ENCODE results near the gene MRPS18B. TPM values are rescaled to one million over a fixed set of nuclear protein-coding genes. Genes with fewer than 3 reads are reported as not detected.
"Not testable (repeated sequence)": the region's sequence is repeated elsewhere in the genome, so short reads cannot be mapped to it uniquely, and the experiment has no call there.

MRPS18B gene
- total RNA-seq, 1 donor from 2014 or later, result 33.9 TPM

DNA sequence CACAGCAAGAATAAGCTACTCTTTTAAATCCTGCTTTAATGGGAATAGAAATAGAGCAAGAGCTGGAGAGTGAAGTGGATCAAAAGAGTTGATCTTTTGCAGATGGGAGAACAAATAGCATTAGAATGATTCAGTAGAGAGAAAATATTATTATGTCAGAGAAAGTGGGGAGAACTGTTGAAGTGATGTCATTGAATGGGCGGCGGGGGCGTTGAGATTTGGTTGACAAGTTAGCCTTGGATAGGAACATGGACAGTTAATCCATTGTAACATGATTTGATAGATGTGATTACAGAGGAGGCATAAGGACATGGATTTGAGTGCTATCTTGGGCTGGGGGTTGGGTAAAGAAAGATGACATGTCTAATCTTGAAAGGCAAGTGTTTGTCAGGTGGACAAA, 18.2 kb downstream of the MRPS18B start:
- DNase-seq (ENCODE audit: extremely low read depth, low read depth, low spot score), result no peak

DNA sequence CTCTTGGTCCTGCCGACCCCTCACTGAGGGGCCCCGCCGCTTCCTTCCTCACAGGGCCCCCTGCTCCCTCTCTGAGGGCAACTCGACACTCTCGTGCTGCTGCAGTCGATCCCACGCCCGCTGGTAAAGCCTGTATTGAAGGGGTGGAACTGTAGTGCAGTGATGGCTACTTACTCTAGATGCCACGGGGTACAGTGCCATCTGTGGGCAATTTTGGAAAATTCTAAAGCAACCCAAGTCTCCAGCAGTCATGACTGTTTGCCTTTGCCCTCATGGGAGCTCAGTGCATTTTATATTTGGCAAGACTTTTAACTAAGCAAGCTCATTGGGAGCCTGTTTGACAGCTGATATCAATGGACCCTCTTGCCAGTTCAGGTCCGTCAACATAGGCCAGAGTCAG, 22.8 kb downstream of the MRPS18B start:
- DNase-seq (ENCODE audit: extremely low read depth, low read depth, low spot score), result no peak

DNA sequence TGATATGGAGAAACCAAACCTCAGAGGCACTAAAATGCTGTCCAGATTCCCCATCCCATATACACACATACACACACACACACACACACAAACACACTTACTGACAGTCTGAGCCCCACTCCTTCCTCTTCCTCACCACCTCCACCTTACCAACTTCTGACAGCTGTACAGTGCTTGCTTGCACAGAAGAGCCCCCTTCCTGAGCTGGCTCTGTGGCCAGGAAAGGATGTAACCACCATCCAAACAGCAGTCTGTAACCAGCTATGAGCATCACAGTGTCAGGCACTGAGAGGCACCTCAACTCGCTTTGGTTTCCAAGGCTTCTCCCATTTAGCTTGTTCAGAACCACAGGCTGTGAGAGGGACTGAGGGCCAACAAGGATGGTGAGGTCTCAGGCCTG, 23.4 kb downstream of the MRPS18B start:
- DNase-seq (ENCODE audit: extremely low read depth, low read depth, low spot score), result no peak

DNA sequence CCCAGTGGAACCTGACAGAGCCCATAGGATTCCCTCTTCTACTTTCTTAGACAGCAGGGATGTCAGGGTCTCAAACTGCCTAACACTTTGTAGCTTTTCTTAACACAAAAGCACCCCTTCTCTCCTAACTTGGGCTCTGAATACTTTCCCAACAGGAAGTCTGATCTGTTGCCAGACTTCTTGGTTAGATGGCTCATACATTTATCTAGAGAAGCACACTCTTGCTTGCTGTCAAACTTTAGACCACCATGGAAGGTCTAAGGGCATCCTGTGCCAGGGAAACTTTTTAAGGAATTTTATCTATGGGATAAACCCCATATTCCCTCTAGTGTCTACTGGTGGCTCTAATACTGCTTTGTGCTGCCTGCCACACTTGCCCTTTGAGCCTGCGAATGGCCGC, 26.0 kb downstream of the MRPS18B start:
- DNase-seq (ENCODE audit: extremely low read depth, low read depth, low spot score), result no peak

DNA sequence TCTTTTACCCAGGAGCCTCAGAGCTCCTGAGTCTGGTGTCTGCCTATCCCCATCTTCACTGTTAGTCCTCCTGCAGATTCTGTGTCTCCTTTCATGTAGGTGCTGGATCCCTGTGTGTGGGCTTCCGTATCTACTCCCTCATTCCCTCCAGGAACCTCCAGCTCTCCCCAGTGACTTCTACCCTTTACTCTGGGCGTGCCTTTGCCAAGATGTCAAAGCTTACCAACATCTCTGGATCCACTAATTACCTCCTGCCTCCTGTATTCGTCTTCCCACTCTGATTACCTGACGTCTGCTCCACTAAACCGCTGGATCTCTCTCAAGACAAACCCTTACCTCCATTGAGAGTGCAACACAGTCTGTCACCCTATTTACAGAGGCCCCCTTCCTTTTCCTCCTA, 27.1 kb downstream of the MRPS18B start:
- DNase-seq (ENCODE audit: extremely low read depth, low read depth, low spot score), result no peak

DNA sequence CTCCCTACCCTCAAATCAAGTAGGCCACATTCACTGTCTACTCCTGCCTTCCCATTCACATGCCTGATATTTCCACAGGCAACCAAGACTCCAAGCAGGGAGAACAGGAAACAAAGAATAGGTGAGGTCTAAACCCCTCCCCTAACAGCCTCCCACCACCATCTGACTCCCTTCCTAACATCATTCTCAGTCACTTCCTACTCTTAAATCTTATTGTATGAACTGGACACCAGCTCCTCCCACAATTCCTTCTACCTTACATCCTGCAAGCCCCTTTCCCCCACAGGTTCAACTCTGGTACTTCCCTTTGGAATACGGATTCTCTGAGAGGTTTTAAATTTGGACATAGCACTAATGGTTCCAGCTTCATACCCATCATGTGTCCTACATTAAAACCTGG, 28.3 kb downstream of the MRPS18B start:
- no peak for DNase-seq (ENCODE audit: extremely low read depth, low read depth, low spot score)

DNA sequence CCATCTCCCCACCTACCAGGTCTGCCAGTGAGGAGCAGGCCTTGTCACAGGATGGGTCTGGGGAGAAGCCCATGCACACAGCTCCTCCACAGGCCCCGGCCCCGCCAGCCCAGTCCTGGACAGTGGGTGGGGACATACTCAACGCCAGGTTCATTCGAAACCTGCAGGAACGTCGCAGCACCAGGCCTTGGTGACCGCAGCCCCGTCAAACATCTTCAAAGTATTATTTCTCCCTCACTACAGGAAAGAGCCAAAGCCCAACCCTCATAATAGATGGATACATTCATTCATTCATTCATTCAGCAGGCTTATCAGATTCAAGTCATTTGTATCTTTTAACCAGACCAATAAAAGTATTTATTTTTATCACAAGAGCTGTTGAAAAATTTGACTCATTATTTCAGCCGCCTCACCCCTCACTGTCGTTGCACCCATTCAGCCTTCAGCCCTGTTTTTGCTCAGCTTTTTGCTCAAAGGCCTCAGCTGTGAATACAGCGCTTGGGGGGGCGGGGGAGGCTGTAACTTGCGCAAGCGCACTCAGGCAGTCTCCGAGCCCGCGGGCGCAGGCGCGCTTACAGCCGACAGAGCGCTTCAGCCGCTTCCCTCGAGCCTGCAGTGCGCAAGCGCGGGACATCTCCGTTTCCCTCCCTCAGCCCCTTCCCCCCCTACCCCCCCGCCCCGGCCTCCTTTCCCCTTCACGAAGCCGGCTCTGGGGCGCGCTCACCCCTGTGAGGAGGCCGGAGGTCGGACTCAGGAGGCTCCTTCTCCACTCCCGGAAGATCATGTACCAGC, 29.0 kb downstream of the MRPS18B start, which contains the start of gene C6orf136:
C6orf136 (plus strand) TSS at position 684 of the 792 bp plus-strand sequence; CDS start at position 783, 99 bp downstream.
- peak; percentile 52 for DNase-seq (ENCODE audit: extremely low read depth, low read depth, low spot score)

DNA sequence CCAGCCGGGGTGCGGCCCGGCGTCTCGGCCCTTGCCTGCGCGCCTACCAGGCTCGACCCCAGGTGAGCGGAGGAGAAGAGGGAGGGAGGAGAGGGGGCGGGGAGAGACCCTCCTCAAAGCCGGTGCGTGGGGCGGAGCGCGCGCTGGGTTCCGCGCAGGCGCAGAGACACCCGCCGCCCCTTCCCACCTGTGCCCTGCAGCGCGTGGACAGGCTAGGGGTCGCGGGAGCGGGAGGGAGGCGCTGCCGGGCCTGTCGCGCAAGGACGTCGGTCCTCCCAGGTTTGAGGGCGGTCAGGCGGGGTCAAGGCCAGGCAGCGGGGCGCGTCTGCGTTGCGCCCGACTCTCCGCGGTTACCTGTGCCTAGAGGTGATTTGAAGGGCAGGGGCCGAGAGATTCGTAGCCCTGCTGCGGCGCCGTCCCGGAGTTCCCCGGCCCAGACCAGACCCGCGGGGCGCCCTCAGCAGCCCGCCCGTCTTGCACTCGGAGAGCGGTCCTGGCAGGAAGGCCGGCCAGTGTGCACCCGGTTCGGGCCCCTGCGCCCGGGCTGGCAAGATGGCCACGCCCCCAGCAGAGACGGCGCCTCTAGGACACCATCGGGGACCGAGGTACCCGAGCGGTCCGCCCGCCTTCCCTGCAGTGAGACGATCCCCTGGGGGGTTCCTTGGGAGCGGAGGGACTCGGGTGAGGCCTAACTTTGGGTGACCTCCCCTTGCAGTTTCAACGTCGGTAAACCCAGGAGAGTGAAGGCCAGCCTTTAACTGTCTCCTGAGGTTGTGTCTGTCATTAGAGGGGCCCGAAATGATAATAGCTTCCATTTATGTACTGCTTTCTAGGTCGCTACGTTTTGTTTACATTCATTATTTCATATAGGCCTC, 29.8 kb downstream of the MRPS18B start:
- DNase-seq (ENCODE audit: extremely low read depth, low read depth, low spot score), result no peak

DNA sequence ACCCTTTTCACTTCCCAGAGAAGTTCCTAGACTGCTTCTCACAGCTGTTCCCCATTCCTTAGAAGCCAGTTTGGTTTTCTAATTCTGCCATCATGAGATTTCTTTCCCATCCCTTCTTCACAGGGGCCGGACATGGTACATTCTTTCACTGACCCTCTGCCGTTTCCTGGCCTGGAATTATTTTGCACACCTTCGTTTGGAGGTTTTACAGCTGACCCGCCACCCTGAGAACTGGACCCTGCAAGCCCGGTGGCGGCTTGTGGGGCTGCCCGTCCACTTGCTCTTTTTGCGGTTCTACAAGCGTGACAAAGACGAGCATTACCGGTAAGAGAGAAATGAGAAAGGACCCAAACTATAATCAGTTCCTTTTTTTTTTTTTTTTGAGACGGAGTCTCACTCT, 33.5 kb downstream of the MRPS18B start:
- DNase-seq (ENCODE audit: extremely low read depth, low read depth, low spot score), result no peak

DNA sequence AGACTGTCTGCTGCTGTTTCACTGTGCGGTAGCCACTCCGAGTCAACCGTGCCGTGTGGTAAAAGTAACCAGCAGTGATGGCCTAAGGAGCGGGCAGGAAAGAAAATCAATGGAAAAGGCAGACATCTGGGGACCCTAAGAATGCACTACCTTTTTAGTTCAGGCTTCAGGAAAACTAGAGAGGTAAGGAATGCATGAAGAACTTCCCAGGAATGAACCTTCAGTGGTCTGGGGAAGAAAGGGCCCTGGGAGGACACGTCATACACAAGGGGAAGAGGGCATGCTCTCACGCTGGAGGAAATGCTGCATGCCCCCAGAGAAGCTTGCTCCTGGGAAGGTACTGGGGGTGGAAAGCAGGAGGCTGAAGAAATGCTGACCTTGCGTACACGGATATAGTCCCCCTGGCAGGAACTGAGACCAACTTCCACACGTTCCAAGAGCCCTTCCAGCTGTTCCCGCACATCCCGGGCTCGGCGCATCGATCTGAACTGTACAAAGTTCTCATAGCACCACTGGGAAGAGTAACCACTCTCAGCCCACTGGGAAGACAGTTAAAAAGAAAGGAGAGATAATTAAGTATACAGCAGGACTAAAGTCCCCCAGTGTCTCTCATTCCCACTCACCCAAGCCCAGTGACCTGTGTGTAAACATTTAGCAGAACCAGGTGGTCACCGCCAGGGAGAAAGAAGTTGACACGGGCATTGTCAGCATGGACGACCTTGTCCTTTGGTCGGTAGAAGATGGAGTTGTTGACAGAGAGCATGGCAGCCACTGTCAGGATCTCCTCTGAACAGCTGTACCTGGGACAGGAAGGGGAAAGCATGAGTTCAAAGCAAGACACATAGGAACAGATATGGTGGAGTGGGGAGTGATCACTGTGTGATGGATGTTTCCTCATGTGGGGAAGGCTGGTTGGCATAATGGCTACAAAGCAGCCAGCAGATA, 37.4 kb downstream of the MRPS18B start:
- no peak for DNase-seq (ENCODE audit: extremely low read depth, low read depth, low spot score)

DNA sequence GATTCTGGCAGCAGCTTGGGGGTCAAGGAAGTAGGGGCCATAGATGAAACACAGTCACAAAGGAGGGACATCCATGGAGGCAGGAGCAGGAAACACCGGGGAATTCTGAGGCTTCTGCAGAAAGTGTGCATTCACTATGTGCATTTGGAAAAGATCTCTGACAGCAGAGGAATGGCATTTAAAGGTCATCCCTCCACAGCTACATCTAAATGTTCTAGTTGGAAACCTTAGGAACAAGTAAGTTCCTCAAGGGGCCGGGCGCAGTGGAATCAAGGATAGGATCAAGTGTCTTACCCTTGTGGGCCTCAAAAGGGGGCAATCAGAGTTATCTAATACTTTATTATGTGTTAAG, 38.1 kb downstream of the MRPS18B start:
- DNase-seq (ENCODE audit: extremely low read depth, low read depth, low spot score), result no peak

DNA sequence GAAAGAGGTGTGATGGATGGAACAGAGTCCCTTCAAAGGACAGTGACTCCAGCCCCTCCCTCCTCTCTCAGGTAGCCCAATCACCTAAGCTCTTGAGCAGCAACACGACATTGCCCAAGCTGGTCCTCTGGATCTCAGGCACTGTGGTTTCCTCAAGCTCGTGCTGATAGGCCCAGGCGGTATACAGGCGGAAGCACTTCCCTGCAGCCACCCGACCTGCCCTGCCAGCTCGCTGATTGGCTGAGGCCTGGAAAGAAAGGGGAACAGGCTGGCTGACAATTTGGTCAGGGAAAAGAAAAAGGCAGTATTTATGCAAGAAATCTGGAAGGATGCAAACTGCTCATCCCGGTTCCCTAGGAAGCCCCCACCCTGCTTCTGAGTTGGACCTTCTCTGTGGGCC, 38.9 kb downstream of the MRPS18B start:
- no peak for DNase-seq (ENCODE audit: extremely low read depth, low read depth, low spot score)

DNA sequence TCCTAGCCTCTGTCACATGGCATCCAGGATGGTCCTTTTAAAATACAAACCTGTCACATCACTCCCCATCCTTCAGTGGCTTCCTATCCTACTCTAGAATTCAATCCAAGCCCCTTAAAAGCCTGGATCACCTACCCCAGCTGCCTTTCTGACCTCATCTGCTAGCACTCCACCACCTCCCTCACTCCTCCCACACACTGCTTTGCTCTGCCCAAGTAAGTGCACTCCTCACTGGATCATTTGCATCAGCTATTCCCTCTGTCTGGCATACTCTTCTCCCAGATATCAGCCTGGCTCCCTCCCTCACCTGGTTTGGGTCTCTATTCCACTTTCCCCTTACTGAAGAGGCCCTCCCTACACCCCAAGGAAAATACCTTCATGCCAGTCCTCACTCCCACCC, 39.8 kb downstream of the MRPS18B start:
- no peak for DNase-seq (ENCODE audit: extremely low read depth, low read depth, low spot score)

DNA sequence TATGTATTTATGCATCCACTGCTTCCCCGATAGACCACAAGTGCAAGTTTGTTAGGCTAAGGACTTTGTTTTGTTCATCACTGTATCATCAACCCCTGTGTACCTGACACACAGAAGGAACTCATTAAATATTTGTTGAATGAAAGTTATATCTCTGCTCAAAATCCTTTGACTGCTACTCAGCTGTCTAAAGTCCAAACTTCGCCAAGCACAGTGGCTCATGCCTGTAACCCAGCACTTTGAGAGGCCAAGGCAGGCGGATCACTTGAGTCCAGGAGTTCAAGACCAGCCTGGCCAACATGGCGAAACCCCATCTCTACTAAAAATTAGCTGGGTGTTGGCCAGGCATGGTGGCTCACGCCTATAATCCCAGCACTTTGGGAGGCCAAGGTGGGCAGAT, 40.3 kb downstream of the MRPS18B start:
- DNase-seq (ENCODE audit: extremely low read depth, low read depth, low spot score), result not testable (repeated sequence)

DNA sequence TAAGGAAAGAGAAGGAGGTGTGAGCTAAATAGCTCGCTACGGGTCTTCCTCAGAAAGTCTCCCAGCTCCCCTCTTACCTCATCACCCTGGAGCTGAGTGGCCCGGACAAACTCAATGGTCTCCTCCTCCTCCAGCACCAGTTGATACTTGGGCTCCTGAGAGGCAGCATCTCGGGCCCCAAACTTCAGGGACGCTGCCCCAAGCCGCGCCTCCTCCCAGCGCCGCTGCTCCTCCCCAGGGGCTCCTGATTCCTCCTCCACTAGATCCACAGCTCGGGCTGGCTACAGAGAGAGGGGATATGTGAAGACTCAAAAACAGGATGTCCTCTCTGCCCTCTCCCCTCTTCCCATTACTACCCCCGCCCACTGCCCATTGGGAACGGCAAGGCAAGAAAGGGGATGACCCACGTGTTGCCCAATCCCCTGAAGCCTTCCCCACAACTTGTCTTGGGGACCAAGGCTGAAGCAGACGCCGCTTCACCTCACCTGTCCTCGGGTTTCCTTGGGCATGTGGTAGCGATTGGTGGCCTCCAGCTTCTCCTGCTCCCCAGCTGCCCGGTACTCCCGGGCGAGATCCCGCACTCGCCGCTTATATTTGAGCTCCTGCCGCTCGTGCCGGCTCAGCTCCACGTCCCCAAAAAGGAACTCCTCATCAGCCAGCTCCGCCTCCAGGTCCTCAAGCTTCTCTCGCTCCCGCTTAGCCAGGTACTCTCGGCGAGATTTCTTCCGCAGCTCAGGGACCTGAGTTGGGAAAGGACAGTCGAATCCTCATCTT, 47.5 kb downstream of the MRPS18B start:
- DNase-seq (ENCODE audit: extremely low read depth, low read depth, low spot score), result no peak

DNA sequence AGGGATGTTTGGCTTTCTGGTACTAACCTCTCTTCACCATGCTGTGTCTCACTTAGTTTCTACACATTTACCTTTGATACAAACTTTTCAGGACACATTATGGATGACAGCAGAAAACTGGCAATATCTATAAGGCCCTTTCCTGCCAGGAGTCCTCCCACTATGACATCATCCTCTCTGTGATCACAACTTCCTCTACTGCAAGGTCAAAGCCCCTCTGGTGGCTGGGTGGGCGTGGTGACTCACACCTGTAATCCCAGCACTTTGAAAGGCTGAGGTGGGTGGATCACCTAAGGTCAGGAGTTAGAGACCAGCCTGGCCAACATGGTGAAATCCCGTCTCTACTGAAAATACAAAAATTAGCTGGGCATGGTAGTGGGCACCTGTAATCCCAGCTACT, 48.7 kb downstream of the MRPS18B start:
- DNase-seq (ENCODE audit: extremely low read depth, low read depth, low spot score), result not testable (repeated sequence)

DNA sequence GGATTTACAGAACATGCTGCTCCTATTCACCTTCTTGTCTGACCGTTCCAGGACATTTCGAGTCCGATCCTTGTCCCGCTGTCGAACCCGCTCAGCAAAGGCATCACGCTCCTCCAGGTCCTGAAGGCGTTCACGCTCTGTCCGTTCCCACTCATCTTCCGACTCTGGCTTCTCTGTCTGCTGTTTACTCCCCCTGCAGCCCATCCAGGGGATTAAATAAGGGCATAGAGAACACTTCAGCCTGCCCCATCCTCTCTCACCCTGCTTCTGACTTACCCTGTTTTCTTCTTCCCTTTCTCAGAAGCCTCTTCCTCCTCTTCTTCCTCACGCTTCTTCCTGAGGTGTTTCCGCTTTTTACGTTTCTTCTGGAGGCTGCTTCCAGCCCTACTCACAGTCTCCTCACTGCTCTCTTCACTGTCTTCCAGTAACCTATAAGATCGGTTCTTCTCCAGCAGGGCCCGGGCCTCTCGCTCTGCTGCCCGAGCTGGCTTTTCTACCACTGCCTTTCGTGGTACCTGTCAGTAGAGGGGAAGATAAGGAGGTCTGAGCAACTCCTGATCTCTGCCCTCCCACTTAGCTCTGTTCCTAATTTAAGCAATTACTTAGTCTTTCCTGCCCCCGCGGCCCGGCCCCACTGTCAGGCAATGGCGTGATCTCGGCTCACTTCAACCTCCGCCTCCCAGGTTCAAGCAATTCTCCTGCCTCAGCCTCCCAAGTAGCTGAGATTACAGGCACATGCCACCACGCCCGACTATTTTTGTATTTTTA, 53.3 kb downstream of the MRPS18B start:
- no peak for DNase-seq (ENCODE audit: extremely low read depth, low read depth, low spot score)

DNA sequence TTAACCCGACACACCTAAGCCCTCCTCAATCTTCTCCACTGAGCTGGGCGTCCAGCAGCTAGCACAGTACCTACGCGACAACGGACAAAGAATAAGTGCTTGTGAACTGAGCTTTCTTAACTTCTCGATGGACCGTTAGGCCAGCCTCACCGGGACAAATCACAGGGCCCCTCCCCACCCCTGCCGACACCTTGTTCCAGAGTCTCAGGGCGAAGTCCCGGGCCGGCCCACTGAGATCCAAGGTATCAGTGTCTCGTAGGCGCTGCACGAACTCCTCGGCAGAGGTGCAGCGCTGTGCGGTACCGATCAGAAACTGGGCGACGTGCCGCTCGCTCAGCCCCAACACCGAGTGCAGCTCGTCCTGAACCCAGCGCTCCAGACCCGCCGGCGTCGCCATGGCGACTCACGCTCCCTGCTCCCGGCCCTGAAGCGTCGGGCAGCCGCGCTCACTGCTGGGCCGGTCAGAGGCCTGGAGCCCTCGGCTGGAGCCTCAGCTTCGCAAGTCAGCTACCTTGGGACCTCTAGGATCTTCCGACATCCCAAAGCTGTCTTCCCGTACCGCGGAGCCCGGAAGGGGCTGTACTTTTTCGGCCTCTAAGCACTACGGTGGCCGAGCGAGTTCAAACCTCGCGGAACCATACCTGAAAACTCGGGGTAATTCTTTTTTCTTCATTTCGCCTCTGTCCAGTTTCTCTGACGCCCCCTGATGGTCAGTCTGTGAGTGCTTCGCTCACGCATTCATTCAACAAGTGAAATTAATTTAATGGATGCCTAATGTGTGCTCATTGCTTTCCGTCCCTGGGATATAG, 55.0 kb downstream of the MRPS18B start, which contains the start of gene DHX16:
DHX16 (minus strand) TSS at position 562 of the 809 bp plus-strand sequence; CDS start at position 397, 165 bp downstream.
- peak; percentile 98 for DNase-seq (ENCODE audit: extremely low read depth, low read depth, low spot score)
